ENCODE measurements around the gene MBOAT7. TPM values are rescaled to one million over a fixed set of nuclear protein-coding genes. Genes with fewer than 3 reads are reported as not detected.

Gene MBOAT7
- total and polyA plus RNA-seq, 2 of the 8 experiments (the other 6 are each of a cell fraction or from before 2014, with no cell fraction given) = 85.5 to 90.9 TPM

GRCh38 chr19:54191811-54192453 lies 2.6 kb upstream of the MBOAT7 start (continued):
- TF ChIP-seq CTCF (IDR thresholded peaks at IDR 0.05; ENCODE audit: control extremely low read depth in 1 of 3, insufficient read depth in 1 of 3, low read depth in 1 of 3, low read length in 3 of 3) = no peak
- no peak for TF ChIP-seq SIN3A (conservative IDR thresholded peaks at IDR 0.05 in 1 of 2, IDR thresholded peaks at IDR 0.05 in 1 of 2; ENCODE audit: low read depth in 1 of 2, low read length in 2 of 2)
